ENCODE results near the gene CEP164. TPM values are rescaled to one million over a fixed set of nuclear protein-coding genes. Genes with fewer than 3 reads are reported as not detected.
"Not testable (repeated sequence)": the region's sequence is repeated elsewhere in the genome, so short reads cannot be mapped to it uniquely, and the experiment has no call there.

CEP164 gene
- total and polyA plus RNA-seq, 2 of the 4 experiments (the other 2 are of a cell fraction), result 23.3 to 26.9 TPM

GRCh38 chr11:117405898-117406297 lies 78.2 kb downstream of the CEP164 start:
- H4K91ac ChIP-seq (ENCODE audit: insufficient read depth, low read depth, low read length); H3K9ac ChIP-seq (ENCODE audit: low read depth, low read length); H2BK15ac ChIP-seq (ENCODE audit: low read depth, low read length); H3K14ac ChIP-seq (replicated peaks; ENCODE audit: low read depth, low read length); H2BK5ac ChIP-seq (ENCODE audit: low read depth, low read length, poor library complexity, severe bottlenecking); H3K9me3 ChIP-seq (ENCODE audit: control insufficient read depth, insufficient read depth, low read length); H2AFZ ChIP-seq (replicated peaks; ENCODE audit: low read length, poor library complexity); intact Hi-C loops (cut with micrococcal nuclease); H3K56ac ChIP-seq (ENCODE audit: extremely low read depth, insufficient read depth, low read length); H2AK9ac ChIP-seq (replicated peaks; ENCODE audit: low read depth, low read length, poor library complexity); H3K18ac ChIP-seq (ENCODE audit: low read depth, low read length); H3K79me1 ChIP-seq (ENCODE audit: low read depth in 1 of 2, low read length in 2 of 2); DNase-seq; H4K20me1 ChIP-seq (ENCODE audit: insufficient read depth, low read length); H3K27ac ChIP-seq (ENCODE audit: insufficient read depth, low read length); H2BK20ac ChIP-seq (ENCODE audit: low read depth, low read length); H3K27me3 ChIP-seq (ENCODE audit: control insufficient read depth, insufficient read depth, low read length); H3K4me2 ChIP-seq (ENCODE audit: low read depth, low read length); H4K5ac ChIP-seq (ENCODE audit: low read depth, low read length); H3K23ac ChIP-seq (ENCODE audit: low read depth, low read length); H4K8ac ChIP-seq (ENCODE audit: low read depth in 2 of 2, low read length in 2 of 2); H3K9me1 ChIP-seq (ENCODE audit: insufficient read depth, low read length); POLR2A ChIA-PET (ENCODE audit: unreplicated experiment); BruUV-seq (replicated peaks); H2BK120ac ChIP-seq (ENCODE audit: low read depth, low read length); dilution Hi-C loops (cut with HindIII; ENCODE audit: low sequenced_read_pairs, unreplicated experiment); H3K4me3 ChIP-seq (ENCODE audit: insufficient read depth, low read depth, low read length); H3K4me1 ChIP-seq (ENCODE audit: control insufficient read depth, insufficient read depth, low read length); ATAC-seq (ENCODE audit: low read depth); H3K4ac ChIP-seq (ENCODE audit: low read depth, low read length); in situ Hi-C loops (cut with MboI; ENCODE audit: low sequenced_read_pairs); H2AK5ac ChIP-seq (ENCODE audit: low read depth, low read length): not testable (repeated sequence)
- peaks cover 29% of the 10 kb centered on the region for H3K36me3 ChIP-seq (ENCODE audit: control insufficient read depth, insufficient read depth, low read length)
- CTCF ChIA-PET, result interaction anchor here (0.7 kb wide), 1 partner anchor 993 kb away, joined by 4 read pairs; no protein-coding TSS in a partner anchor
- no CpG with 5 or more reads among the region's 2 CpGs for WGBS, 2 experiments (ENCODE audit: extremely low coverage in 2 of 2, insufficient read length in 1 of 2)

All from IMR-90 (cell line).